ENCODE measurements around the gene AP2M1. TPM values are rescaled to one million over a fixed set of nuclear protein-coding genes. Genes with fewer than 3 reads are reported as not detected.

AP2M1 gene
- total and polyA plus RNA-seq, 8 donors = 96.2 to 220 (median 144) TPM

- H3K9me3 ChIP-seq = no peaks in the 10 kb centered on the region
- TF ChIP-seq POLR2A (IDR thresholded peaks at IDR 0.05) (no peak), CTCF (IDR thresholded peaks at IDR 0.05) (no peak), EP300 (IDR thresholded peaks at IDR 0.05) (no peak), POLR2AphosphoS5 (IDR thresholded peaks at IDR 0.05) (no peak)
- peaks cover 57 to 79% (median 78%) of the 10 kb centered on the region in 4 donors for H3K36me3 ChIP-seq
- no peaks in the 10 kb centered on the region for H3K27me3 ChIP-seq
- 93 to 98% (median 94%) methylated on average over 15 to 16 of the region's 16 CpGs for WGBS, 5 donors
- no peak overlapping the region for H3K4me3 ChIP-seq
- no peak overlapping the region for H3K27ac ChIP-seq
- DNase-seq = no peak
- intact Hi-C loops (cut with DNase I; ENCODE audit: low total_unique reads) = no loop called here
- H3K4me1 ChIP-seq = peaks cover 11 to 42% (median 23%) of the 10 kb centered on the region in 4 donors
These were observed 9.9 kb upstream of the AP2M1 start for GRCh38 chr3:184164648-184165330.

GRCh38 chr3:184165543-184165942 is 9.1 kb upstream of the AP2M1 start:
- TF ChIP-seq CTCF (IDR thresholded peaks at IDR 0.05) = no peak
- TF ChIP-seq EP300 (IDR thresholded peaks at IDR 0.05) = no peak
- TF ChIP-seq POLR2AphosphoS5 (IDR thresholded peaks at IDR 0.05) = no peak
- TF ChIP-seq POLR2A (IDR thresholded peaks at IDR 0.05) = no peak
- no peaks in the 10 kb centered on the region for H3K9me3 ChIP-seq
- intact Hi-C loops (cut with DNase I; ENCODE audit: low total_unique reads) = no loop called here
- no peak overlapping the region for H3K4me3 ChIP-seq
- H3K36me3 ChIP-seq = peaks cover 63 to 87% (median 85%) of the 10 kb centered on the region in 4 donors
- DNase-seq = no peak
- H3K27ac ChIP-seq = no peak overlapping the region
- peaks cover 5 to 35% (median 16%) of the 10 kb centered on the region in 4 donors for H3K4me1 ChIP-seq
- no peaks in the 10 kb centered on the region for H3K27me3 ChIP-seq
- 87 to 98% (median 97%) methylated on average over 3 of the region's 3 CpGs for WGBS, 5 donors

GRCh38 chr3:184166671-184167070 is 8.0 kb upstream of the AP2M1 start:
- no peak for DNase-seq
- peaks cover 75 to 98% (median 97%) of the 10 kb centered on the region in 4 donors for H3K36me3 ChIP-seq
- H3K9me3 ChIP-seq = no peaks in the 10 kb centered on the region
- intact Hi-C loops (cut with DNase I; ENCODE audit: low total_unique reads) = no loop called here
- TF ChIP-seq CTCF (IDR thresholded peaks at IDR 0.05) (no peak), POLR2AphosphoS5 (IDR thresholded peaks at IDR 0.05) (no peak), EP300 (IDR thresholded peaks at IDR 0.05) (no peak), POLR2A (IDR thresholded peaks at IDR 0.05) (no peak)
- H3K27ac ChIP-seq = no peak overlapping the region
- H3K27me3 ChIP-seq = no peaks in the 10 kb centered on the region
- H3K4me3 ChIP-seq = no peak overlapping the region
- 87 to 98% (median 97%) methylated on average over 5 to 6 of the region's 6 CpGs for WGBS, 5 donors
- H3K4me1 ChIP-seq = peaks cover 0 to 23% (median 7%) of the 10 kb centered on the region in 4 donors

- H3K27ac ChIP-seq = peak overlapping the region in 2 of 5 donors; percentile 4 to 15
- peaks cover 74 to 100% (median 100%) of the 10 kb centered on the region in 4 donors for H3K36me3 ChIP-seq
- TF ChIP-seq EP300 (IDR thresholded peaks at IDR 0.05) (no peak), POLR2A (IDR thresholded peaks at IDR 0.05) (no peak), CTCF (IDR thresholded peaks at IDR 0.05) (no peak), POLR2AphosphoS5 (IDR thresholded peaks at IDR 0.05) (no peak)
- no peaks in the 10 kb centered on the region for H3K9me3 ChIP-seq
- WGBS, 5 donors = 91 to 97% (median 95%) methylated on average over 6 to 8 of the region's 8 CpGs
- H3K27me3 ChIP-seq = no peaks in the 10 kb centered on the region
- H3K4me3 ChIP-seq = no peak overlapping the region
- DNase-seq = no peak
- H3K4me1 ChIP-seq = peaks cover 0 to 12% (median 4%) of the 10 kb centered on the region in 4 donors
- intact Hi-C loops (cut with DNase I; ENCODE audit: low total_unique reads) = no loop called here
These were observed 6.9 kb upstream of the AP2M1 start for GRCh38 chr3:184167786-184168185.

Data from stomach (tissue), 9 donors.